ENCODE results near the gene FSIP1. TPM values are rescaled to one million over a fixed set of nuclear protein-coding genes. Genes with fewer than 3 reads are reported as not detected.

FSIP1 gene
- polyA plus RNA-seq, 5 donors = 0.59 to 0.93 (median 0.82) TPM

DNA sequence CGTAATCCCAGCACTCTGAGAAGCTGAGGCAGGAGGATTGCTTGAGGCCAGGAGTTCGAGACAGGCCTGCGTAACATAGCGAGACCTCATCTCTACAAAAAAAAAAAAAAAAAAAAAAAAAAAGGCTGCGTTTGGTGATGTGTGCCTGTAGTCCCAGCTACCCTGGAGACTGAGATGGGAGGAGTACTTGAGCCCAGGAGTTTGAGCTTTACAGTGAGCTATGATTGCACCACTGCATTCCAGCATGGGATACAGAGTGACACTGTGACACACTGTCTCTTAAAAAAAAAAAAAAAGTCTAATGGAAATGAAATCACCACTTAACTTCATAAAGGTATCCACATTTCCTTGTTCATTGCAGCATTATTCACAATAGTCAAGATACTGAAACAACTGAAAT is 136.2 kb downstream of the FSIP1 start:
- no peak for DNase-seq

DNA sequence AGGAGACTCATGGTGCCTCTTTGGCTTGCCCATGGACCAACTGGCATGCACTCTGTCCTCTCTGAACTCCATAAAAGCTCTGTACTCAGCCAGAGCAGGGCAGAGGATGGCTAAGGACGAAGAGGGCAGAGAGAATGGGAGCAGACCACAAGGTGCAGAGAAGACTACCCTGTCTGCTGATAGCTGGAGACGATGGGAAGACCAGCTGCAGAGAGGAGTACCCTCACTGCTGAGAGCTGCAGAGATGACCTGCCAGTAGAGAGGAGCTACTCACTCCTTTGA is 136.7 kb downstream of the FSIP1 start:
- DNase-seq = no peak

DNA sequence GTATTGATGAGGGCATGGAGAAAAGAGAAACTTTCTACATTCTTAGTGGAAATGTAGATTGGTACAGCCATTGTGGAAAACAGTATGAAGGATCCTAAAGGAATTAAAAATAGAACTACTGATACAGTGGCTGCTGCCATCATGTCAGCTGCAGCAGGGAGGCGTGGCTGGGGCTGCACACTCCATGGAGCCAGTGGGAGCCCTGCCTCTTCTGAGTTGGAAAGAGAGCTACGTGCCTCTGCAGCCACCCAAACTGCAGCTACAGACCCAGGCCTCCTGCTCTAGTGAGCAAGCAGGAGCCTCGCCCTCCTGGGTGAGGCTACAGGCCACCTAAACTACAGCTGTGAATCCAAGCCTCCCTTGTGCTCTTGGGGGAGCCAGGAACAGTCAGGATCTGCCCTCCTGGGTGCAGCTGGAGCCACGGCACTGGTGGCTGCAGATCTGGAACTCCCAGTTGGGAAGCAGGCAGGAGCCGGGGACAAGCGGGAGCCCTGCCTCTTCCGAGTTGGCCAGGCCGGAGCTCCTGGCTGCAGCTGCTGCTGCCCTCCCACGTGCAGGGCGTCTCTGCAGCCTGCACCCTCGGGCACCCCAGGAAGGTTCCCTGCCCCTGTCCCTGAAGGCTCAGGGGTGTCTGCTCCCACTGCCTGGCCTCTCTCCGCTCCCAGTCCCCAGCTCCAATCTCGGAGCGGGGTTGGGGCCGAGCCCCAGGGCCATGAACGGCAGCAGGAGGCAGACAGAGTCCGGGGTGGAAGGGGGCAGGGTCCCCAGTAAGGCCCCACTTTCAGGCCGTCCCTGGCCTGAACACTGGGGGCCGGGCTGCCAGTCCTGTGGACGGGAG is 137.3 kb downstream of the FSIP1 start:
- DNase-seq = no peak

DNA sequence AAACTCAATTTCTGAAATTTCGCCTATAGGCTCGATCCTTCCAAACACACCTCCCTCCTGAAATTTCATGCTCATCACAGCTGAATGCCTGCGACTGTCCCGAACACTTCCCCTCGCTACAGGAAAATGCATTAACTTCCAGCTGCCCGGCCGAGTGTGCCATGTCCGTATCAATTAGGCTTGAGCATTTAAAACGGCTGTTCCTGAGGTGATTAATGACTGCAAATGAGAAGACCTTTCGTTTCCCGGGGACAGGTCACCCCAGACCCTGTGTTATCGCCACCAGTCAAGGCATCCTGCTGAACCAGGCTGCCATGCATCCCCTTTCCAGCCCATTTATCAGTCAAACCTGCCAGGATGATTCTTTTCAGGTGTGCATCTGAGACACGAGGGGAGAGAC is 138.5 kb downstream of the FSIP1 start:
- no peak for DNase-seq

- DNase-seq = no peak
Measured at GRCh38 chr15:39643727-39644126, 138.9 kb downstream of the FSIP1 start.

DNA sequence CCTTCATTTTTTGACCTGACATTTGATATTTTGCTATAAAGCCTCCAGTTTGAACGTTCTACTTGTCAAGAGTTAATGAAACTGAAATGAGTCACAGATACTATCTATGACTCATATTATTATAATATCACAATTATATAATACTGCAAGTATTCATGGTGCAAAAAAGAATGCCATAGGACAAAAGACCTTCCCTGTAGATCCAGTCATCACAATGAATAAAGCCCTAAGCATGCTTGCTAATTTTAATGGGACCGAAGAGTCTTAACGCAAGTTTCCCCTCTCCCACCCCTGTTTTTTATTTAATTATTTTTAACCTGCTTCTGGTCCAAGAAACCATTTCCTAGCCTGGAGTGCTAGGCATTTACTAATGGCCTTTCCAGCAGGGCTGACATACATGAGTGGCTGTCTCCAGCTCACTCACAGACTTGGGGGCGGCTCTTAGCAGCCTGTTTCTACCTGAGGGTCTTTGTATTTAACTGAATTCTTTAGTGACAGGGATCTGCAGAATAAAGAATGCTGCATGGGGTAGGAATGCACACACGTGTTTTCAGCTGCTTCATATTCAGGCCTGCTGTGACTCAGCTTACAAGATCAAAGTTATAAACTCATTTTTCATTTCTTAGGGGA is 140.5 kb downstream of the FSIP1 start:
- DNase-seq = no peak

GRCh38 chr15:39641191-39641889 is 141.3 kb downstream of the FSIP1 start:
- no peak for DNase-seq

DNA sequence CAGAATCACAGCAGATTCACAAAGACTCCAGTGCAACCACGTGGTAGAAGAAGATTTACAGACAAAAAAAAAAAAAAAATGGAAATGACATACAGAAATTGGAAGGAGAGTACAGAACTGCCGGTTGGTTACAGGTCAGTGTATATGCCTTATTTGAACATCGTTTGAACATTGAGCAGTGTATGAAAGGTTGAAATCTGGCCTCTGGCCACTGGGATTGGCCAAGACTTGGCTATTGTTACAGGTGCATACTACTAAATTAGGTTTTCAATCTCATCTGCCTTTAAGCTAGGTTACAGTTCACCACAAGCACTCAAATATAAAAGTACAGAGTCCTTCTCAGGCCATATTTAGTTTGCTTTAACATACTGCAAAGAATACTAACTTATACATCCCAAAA is 142.0 kb downstream of the FSIP1 start:
- no peak for DNase-seq

GRCh38 chr15:39639037-39639436 is 143.6 kb downstream of the FSIP1 start:
- no peak for DNase-seq

GRCh38 chr15:39638041-39638440 is 144.6 kb downstream of the FSIP1 start:
- DNase-seq = no peak

DNA sequence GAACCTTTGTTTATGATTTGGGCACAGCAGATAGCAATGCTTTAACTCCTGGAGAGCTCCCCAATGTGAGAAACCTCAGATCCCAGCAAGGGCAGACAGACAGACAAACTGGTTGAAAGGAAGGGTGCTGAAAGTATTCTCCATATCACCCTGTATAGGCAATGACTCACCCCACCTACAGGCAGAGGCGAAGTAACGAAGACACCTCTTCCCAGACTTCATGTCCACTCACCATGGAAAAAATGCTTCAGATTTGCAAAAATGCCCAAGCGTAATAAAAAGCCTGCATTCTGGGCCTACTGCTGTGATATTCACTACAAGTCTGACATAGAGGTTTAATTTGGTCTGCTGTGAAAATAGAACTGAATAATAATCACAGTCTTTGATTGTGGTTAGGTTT is 151.3 kb downstream of the FSIP1 start:
- DNase-seq = no peak

GRCh38 chr15:39629906-39630305 is 152.7 kb downstream of the FSIP1 start:
- no peak for DNase-seq

GRCh38 chr15:39629371-39629770 is 153.3 kb downstream of the FSIP1 start:
- no peak for DNase-seq

DNA sequence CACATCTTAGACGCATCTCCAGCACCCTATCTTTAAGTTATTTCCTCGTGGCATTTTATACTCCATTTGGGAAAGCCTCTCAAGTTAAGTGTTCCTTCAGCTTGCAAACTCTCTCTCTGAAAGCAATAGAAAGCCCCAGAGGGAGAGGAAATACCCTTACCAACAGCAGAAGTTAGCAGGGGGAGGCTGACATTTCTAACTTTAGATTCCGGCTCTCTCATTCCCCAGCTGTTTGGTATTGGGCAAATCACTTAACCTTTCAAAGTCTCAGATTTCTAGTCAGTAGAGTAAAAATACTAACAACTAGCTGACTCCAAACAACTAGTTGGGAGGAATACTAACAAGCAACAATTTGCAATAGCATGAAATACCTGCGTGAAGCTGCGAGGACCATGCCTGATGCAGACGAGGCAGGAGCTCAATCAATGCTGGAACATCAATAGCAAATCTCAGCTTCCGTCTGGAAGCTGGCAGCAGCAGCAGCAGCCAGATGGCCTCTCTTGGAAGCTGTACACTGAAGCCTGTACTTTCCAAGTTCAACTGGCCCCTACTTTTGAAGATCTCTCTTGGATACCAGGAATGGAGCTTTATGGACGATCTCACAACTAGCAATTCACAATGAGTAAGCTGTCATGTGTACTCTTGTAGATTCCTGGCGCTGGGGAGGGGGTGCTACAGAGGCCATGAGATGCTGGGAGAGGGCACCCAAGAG is 153.9 kb downstream of the FSIP1 start:
- peak in 1 of 2 donors; percentile 49 for DNase-seq

- DNase-seq = no peak
Measured at GRCh38 chr15:39628144-39628508, 154.5 kb downstream of the FSIP1 start.

DNA sequence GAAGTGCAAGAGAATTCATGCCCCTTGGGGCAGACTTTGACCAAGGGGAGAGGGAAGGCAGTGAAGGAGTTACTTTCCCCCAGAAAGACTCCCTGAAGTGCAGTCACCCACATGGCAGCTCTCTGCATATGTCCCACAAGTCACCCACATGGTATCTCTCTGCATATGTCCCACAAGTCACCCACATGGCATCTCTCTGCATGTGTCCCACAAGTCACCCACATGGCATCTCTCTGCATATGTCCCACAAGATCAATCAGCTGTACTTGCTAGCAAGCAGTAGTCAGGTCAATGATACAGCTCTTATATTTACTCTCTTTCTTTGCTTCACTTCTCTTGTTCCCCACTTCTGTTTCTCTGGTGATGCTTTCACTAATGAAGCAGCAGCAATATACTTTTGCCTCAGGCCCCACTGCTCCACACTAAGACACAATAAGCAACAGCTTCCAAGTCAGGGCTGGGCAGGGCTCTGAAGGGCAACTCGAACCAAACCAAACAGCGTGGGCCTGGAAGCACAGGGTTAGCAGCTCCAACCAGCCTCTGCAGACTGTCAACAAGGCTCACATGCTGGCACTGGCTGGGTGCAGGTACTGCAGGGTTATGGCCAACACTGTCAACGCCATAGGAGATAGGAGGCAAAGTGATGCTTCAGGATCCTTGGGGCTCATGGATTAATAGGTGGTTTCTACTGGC is 155.0 kb downstream of the FSIP1 start:
- DNase-seq = no peak

DNA sequence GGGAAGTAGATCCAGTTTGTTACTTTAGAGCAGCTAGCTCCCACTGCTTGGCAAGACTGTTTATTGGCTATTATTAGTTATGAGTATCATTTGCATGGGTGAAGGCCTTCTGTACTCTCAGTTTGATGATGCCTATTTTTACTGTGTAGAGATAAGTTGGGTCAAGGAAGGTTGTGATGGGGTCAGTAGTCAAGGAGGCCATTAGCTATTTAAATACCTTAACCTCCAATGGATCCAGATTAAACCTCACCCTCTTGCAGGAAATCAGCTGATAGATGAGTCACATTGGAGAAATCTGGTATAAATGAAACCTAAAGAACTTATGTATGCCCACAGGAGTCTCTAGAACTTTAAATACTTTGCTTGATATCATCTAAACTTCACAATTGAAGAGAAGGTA is 156.8 kb downstream of the FSIP1 start:
- DNase-seq = no peak

- no peak for DNase-seq
Measured at GRCh38 chr15:39625451-39625850, 157.2 kb downstream of the FSIP1 start.

DNA sequence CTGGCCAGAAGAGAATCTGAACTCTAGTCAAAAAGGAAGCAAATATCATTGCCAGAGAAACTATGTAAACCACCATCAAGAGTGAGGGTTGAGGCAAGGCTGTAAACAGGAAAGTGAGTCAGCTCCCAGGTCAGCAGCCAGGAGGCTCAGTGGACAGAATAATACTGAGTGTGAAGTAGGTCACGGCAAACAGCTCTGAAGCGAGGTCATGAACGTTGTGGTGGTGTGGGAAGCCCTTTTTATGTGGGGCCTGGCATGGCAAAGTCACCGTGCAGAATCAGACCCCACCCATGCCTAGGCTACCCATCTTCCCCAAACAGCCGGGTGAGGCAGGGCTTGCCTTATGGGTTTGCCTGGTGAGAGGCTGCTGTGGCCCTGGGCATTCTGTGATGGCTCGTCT is 157.8 kb downstream of the FSIP1 start:
- no peak for DNase-seq

DNA sequence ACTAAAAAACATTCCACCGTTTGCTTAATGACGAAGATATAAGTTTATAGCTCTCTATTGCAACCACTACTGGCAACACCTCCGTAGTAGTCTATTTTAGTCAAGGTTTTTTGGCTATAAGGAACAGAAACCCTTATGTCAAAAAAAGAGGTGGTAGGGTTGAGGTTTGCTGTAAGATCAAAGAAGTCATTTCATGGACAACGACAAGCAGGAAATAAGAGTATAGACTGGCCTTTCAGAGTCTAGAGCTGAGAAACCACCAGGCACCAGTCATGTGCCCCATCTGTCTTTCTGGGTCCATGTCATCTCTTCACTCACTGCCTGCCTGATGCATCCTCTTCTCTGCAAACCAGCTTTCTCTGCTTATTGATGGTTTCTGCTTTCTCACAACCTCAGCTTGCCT is 159.1 kb downstream of the FSIP1 start:
- no peak for DNase-seq

GRCh38 chr15:39622660-39623516 is 159.8 kb downstream of the FSIP1 start:
- DNase-seq = no peak

Measured in right lung (tissue), 5 donors.